ENCODE data around the gene SIRT5.

DNA sequence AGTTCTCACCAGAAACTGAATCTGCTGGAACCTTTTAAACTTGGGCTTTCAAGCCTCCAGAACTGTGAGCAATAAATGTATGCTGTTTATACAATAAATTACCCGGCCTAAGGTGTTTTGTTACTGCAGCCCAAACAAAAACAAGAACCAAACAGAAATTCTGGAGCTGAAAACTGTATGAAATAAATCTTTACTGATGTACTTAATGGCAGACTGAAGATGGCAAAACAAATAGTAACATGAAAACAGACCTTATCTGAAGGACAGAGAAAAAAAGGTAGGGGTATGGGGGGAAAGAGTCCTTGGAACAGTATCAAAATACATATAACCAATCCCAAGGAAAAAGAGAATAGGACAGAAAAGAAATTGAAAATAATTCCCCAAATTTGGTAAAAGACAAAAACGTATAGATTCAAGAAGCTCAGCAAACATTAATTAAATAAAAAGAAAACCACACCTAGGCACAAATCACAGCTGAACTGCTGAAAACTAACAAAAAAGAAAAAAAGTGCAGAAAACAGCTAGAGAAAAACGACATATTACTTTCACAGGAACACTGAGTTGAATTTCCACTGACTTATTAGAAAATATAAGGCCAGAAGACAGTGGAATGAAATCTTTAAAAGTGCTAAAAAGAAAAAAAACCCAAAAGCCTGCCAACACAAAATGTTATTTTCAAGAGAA, 88.4 kb downstream of the SIRT5 start:
- TF ChIP-seq, protein P1, sequence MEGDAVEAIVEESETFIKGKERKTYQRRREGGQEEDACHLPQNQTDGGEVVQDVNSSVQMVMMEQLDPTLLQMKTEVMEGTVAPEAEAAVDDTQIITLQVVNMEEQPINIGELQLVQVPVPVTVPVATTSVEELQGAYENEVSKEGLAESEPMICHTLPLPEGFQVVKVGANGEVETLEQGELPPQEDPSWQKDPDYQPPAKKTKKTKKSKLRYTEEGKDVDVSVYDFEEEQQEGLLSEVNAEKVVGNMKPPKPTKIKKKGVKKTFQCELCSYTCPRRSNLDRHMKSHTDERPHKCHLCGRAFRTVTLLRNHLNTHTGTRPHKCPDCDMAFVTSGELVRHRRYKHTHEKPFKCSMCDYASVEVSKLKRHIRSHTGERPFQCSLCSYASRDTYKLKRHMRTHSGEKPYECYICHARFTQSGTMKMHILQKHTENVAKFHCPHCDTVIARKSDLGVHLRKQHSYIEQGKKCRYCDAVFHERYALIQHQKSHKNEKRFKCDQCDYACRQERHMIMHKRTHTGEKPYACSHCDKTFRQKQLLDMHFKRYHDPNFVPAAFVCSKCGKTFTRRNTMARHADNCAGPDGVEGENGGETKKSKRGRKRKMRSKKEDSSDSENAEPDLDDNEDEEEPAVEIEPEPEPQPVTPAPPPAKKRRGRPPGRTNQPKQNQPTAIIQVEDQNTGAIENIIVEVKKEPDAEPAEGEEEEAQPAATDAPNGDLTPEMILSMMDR (conservative IDR thresholded peaks at IDR 0.05; ENCODE audit: low read length) = no peak
- no peak for TF ChIP-seq EZH2phosphoT487 (IDR thresholded peaks at IDR 0.05; ENCODE audit: borderline replicate concordance)
